Measurements from ENCODE around the gene LRMDA.

Gene LRMDA

GRCh38 chr10:75568450-75569130 is 137.2 kb downstream of the LRMDA start:
- no peaks in the 10 kb centered on the region for H3K36me3 ChIP-seq (ENCODE audit: insufficient read depth, low read length)
- H3K27me3 ChIP-seq (ENCODE audit: insufficient read depth, low read length), result no peaks in the 10 kb centered on the region
- H3K9ac ChIP-seq (ENCODE audit: low read depth, low read length), result no peak overlapping the region
- no peak overlapping the region for H3K4me3 ChIP-seq (ENCODE audit: low read length)
- WGBS, result 100% methylated on average over 1 of the region's 1 CpG
- H3K9me3 ChIP-seq (ENCODE audit: insufficient read depth, low read depth, low read length), result peaks cover 43% of the 10 kb centered on the region
- H3K4me1 ChIP-seq (ENCODE audit: insufficient read depth, low read length), result no peaks in the 10 kb centered on the region
- H3K27ac ChIP-seq (ENCODE audit: low read depth, low read length), result no peak overlapping the region

GRCh38 chr10:75569506-75569905 is 138.1 kb downstream of the LRMDA start:
- whole genome bisulfite sequencing, result 96% methylated on average over 1 of the region's 1 CpG
- Histone ChIP-seq H3K27me3 (ENCODE audit: insufficient read depth, low read length) (no peaks in the 10 kb centered on the region), H3K27ac (ENCODE audit: low read depth, low read length) (no peak overlapping the region), H3K4me1 (ENCODE audit: insufficient read depth, low read length) (no peaks in the 10 kb centered on the region), H3K9me3 (ENCODE audit: insufficient read depth, low read depth, low read length) (peaks cover 36% of the 10 kb centered on the region), H3K9ac (ENCODE audit: low read depth, low read length) (no peak overlapping the region), H3K4me3 (ENCODE audit: low read length) (no peak overlapping the region), H3K36me3 (ENCODE audit: insufficient read depth, low read length) (no peaks in the 10 kb centered on the region)

GRCh38 chr10:75572478-75572877 is 141.1 kb downstream of the LRMDA start:
- Histone ChIP-seq H3K27ac (ENCODE audit: low read depth, low read length) (no peak overlapping the region), H3K36me3 (ENCODE audit: insufficient read depth, low read length) (no peaks in the 10 kb centered on the region), H3K27me3 (ENCODE audit: insufficient read depth, low read length) (no peaks in the 10 kb centered on the region), H3K4me1 (ENCODE audit: insufficient read depth, low read length) (no peaks in the 10 kb centered on the region), H3K9ac (ENCODE audit: low read depth, low read length) (no peak overlapping the region), H3K9me3 (ENCODE audit: insufficient read depth, low read depth, low read length) (peaks cover 18% of the 10 kb centered on the region), H3K4me3 (ENCODE audit: low read length) (no peak overlapping the region)
- 96% methylated on average over 1 of the region's 2 CpGs for WGBS

GRCh38 chr10:75575940-75576339 is 144.5 kb downstream of the LRMDA start:
- H3K27ac ChIP-seq (ENCODE audit: low read depth, low read length), result no peak overlapping the region
- H3K4me1 ChIP-seq (ENCODE audit: insufficient read depth, low read length), result no peaks in the 10 kb centered on the region
- 57% methylated on average over 4 of the region's 4 CpGs for WGBS
- no peak overlapping the region for H3K4me3 ChIP-seq (ENCODE audit: low read length)
- no peak overlapping the region for H3K9ac ChIP-seq (ENCODE audit: low read depth, low read length)
- no peaks in the 10 kb centered on the region for H3K27me3 ChIP-seq (ENCODE audit: insufficient read depth, low read length)
- peaks cover 18% of the 10 kb centered on the region for H3K9me3 ChIP-seq (ENCODE audit: insufficient read depth, low read depth, low read length)
- H3K36me3 ChIP-seq (ENCODE audit: insufficient read depth, low read length), result no peaks in the 10 kb centered on the region

- Histone ChIP-seq H3K9ac (ENCODE audit: low read depth, low read length) (no peak overlapping the region), H3K4me3 (ENCODE audit: low read length) (no peak overlapping the region), H3K27me3 (ENCODE audit: insufficient read depth, low read length) (no peaks in the 10 kb centered on the region), H3K27ac (ENCODE audit: low read depth, low read length) (no peak overlapping the region; the same call in 1 of the 2 replicates), H3K36me3 (ENCODE audit: insufficient read depth, low read length) (no peaks in the 10 kb centered on the region), H3K4me1 (ENCODE audit: insufficient read depth, low read length) (no peaks in the 10 kb centered on the region), H3K9me3 (ENCODE audit: insufficient read depth, low read depth, low read length) (peaks cover 21% of the 10 kb centered on the region)
- WGBS, result 95% methylated on average over 1 of the region's 1 CpG
These were observed 150.7 kb downstream of the LRMDA start for GRCh38 chr10:75582102-75582501.

GRCh38 chr10:75585294-75585693 is 153.9 kb downstream of the LRMDA start:
- Histone ChIP-seq H3K9ac (ENCODE audit: low read depth, low read length) (no peak overlapping the region), H3K4me3 (ENCODE audit: low read length) (no peak overlapping the region), H3K4me1 (ENCODE audit: insufficient read depth, low read length) (no peaks in the 10 kb centered on the region), H3K27me3 (ENCODE audit: insufficient read depth, low read length) (no peaks in the 10 kb centered on the region), H3K9me3 (ENCODE audit: insufficient read depth, low read depth, low read length) (peaks cover 21% of the 10 kb centered on the region), H3K36me3 (ENCODE audit: insufficient read depth, low read length) (no peaks in the 10 kb centered on the region), H3K27ac (ENCODE audit: low read depth, low read length) (no peak overlapping the region)
- WGBS, result 100% methylated on average over 1 of the region's 1 CpG

GRCh38 chr10:75586814-75587213 is 155.4 kb downstream of the LRMDA start:
- no CpG with 5 or more reads among the region's 1 CpG for WGBS
- Histone ChIP-seq H3K9me3 (ENCODE audit: insufficient read depth, low read depth, low read length) (peaks cover 20% of the 10 kb centered on the region), H3K9ac (ENCODE audit: low read depth, low read length) (no peak overlapping the region), H3K27me3 (ENCODE audit: insufficient read depth, low read length) (0 out of 2 replicates have a peak, but pooled peaks cover 4% of the 10 kb centered on the region), H3K36me3 (ENCODE audit: insufficient read depth, low read length) (no peaks in the 10 kb centered on the region), H3K27ac (ENCODE audit: low read depth, low read length) (no peak overlapping the region), H3K4me1 (ENCODE audit: insufficient read depth, low read length) (no peaks in the 10 kb centered on the region), H3K4me3 (ENCODE audit: low read length) (no peak overlapping the region)

GRCh38 chr10:75588031-75588430 is 156.6 kb downstream of the LRMDA start:
- H3K27me3 ChIP-seq (ENCODE audit: insufficient read depth, low read length), result 0 out of 2 replicates have a peak, but pooled peaks cover 9% of the 10 kb centered on the region
- peaks cover 8% of the 10 kb centered on the region for H3K9me3 ChIP-seq (ENCODE audit: insufficient read depth, low read depth, low read length)
- H3K27ac ChIP-seq (ENCODE audit: low read depth, low read length), result no peak overlapping the region
- H3K4me3 ChIP-seq (ENCODE audit: low read length), result no peak overlapping the region
- no peaks in the 10 kb centered on the region for H3K36me3 ChIP-seq (ENCODE audit: insufficient read depth, low read length)
- H3K9ac ChIP-seq (ENCODE audit: low read depth, low read length), result no peak overlapping the region
- H3K4me1 ChIP-seq (ENCODE audit: insufficient read depth, low read length), result no peaks in the 10 kb centered on the region
- WGBS, result 88% methylated on average over 1 of the region's 1 CpG

GRCh38 chr10:75589895-75590654 is 158.7 kb downstream of the LRMDA start:
- H3K9ac ChIP-seq (ENCODE audit: low read depth, low read length), result no peak overlapping the region
- H3K36me3 ChIP-seq (ENCODE audit: insufficient read depth, low read length), result no peaks in the 10 kb centered on the region
- 0 out of 2 replicates have a peak, but pooled peaks cover 4% of the 10 kb centered on the region for H3K4me1 ChIP-seq (ENCODE audit: insufficient read depth, low read length)
- 77% methylated on average over 3 of the region's 3 CpGs for WGBS
- no peak overlapping the region for H3K4me3 ChIP-seq (ENCODE audit: low read length)
- H3K27me3 ChIP-seq (ENCODE audit: insufficient read depth, low read length), result 0 out of 2 replicates have a peak, but pooled peaks cover 9% of the 10 kb centered on the region
- H3K27ac ChIP-seq (ENCODE audit: low read depth, low read length), result no peak overlapping the region
- no peaks in the 10 kb centered on the region for H3K9me3 ChIP-seq (ENCODE audit: insufficient read depth, low read depth, low read length)

GRCh38 chr10:75592151-75592787 is 160.8 kb downstream of the LRMDA start:
- 96% methylated on average over 31 of the region's 31 CpGs for WGBS
- H3K27me3 ChIP-seq (ENCODE audit: insufficient read depth, low read length), result peaks cover 11% of the 10 kb centered on the region
- H3K4me3 ChIP-seq (ENCODE audit: low read length), result no peak overlapping the region
- H3K4me1 ChIP-seq (ENCODE audit: insufficient read depth, low read length), result peaks cover 14% of the 10 kb centered on the region
- no peak overlapping the region for H3K9ac ChIP-seq (ENCODE audit: low read depth, low read length)
- no peaks in the 10 kb centered on the region for H3K9me3 ChIP-seq (ENCODE audit: insufficient read depth, low read depth, low read length)
- H3K27ac ChIP-seq (ENCODE audit: low read depth, low read length), result no peak overlapping the region
- H3K36me3 ChIP-seq (ENCODE audit: insufficient read depth, low read length), result no peaks in the 10 kb centered on the region
